Measurements from ENCODE around the gene SENP3. TPM values are rescaled to one million over a fixed set of nuclear protein-coding genes. Genes with fewer than 3 reads are reported as not detected.
"Not testable (repeated sequence)": the region's sequence is repeated elsewhere in the genome, so short reads cannot be mapped to it uniquely, and the experiment has no call there.

SENP3 gene
- total RNA-seq, 1 donor = 33.1 TPM

DNA sequence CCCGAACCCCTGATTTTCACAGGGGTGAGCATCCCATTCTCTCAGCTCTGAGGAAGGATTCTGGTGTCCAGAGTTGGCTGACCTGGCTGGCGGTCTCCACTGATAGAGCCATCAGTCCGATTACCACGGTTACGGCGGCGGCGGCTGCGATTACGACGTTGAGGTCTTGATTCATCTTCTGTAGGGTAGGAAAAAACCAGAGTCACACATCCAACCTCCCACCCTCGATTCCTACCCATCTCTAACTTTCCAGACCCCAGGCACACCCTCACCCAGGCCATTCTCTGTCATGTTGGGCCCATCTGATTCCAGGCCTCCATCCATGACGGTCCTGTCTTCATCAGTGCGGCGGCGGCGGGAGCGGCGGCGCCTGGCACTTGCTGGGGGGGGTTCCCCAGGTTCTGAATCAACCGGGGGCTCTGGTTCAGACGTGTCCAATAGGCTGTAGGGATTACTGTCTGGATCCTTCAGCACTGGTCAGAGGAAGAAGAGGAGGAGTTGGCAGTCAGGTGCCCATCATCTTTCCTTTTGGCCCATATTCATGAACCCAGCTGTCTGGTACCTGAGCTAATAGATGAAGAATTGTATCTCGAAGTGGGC, 30.8 kb downstream of the SENP3 start:
- H3K4me3 ChIP-seq (ENCODE audit: low read length) = no peak overlapping the region
- H3K4me1 ChIP-seq (ENCODE audit: insufficient read depth, low read length) = peaks cover 22% of the 10 kb centered on the region
- no peaks in the 10 kb centered on the region for H3K9me3 ChIP-seq (ENCODE audit: low read depth, low read length)
- no peaks in the 10 kb centered on the region for H3K27me3 ChIP-seq (ENCODE audit: insufficient read depth, low read length)

DNA sequence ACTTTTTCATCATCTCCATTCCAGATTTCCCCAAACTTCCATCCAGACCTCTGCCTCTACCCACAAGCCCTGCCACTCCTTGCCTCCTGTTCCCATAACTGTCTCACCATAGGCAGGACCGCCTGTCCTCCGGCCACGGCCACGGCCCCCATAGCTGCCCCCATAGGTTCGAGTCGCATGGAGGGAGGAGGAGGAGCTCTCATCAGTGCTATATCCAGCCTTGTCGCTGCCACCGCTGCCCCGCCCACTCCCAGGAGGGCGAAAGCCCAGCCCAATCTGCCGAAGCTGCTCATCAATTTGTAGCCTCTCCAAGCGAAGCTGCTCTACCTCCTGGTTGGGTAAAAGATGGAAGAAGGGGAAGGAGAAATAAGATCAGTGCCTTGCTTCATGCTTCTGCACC, 31.6 kb downstream of the SENP3 start:
- Histone ChIP-seq H3K9me3 (ENCODE audit: low read depth, low read length) (no peaks in the 10 kb centered on the region), H3K27me3 (ENCODE audit: insufficient read depth, low read length) (no peaks in the 10 kb centered on the region), H3K4me1 (ENCODE audit: insufficient read depth, low read length) (peaks cover 14% of the 10 kb centered on the region), H3K4me3 (ENCODE audit: low read length) (no peak overlapping the region)

- not testable (repeated sequence) for H3K27me3 ChIP-seq (ENCODE audit: insufficient read depth, low read length); H3K9me3 ChIP-seq (ENCODE audit: low read depth, low read length); H3K4me1 ChIP-seq (ENCODE audit: insufficient read depth, low read length); H3K4me3 ChIP-seq (ENCODE audit: low read length)
These were observed 35.8 kb downstream of the SENP3 start for GRCh38 chr17:7597561-7597960.

- H3K4me3 ChIP-seq (ENCODE audit: low read length) = no peak overlapping the region
- no peaks in the 10 kb centered on the region for H3K9me3 ChIP-seq (ENCODE audit: low read depth, low read length)
- H3K4me1 ChIP-seq (ENCODE audit: insufficient read depth, low read length) = peaks cover 3% of the 10 kb centered on the region
- H3K27me3 ChIP-seq (ENCODE audit: insufficient read depth, low read length) = no peaks in the 10 kb centered on the region
These were observed 44.6 kb downstream of the SENP3 start for GRCh38 chr17:7606280-7606679.

- Histone ChIP-seq H3K9me3 (ENCODE audit: low read depth, low read length) (no peaks in the 10 kb centered on the region), H3K4me1 (ENCODE audit: insufficient read depth, low read length) (peaks cover 37% of the 10 kb centered on the region), H3K27me3 (ENCODE audit: insufficient read depth, low read length) (no peaks in the 10 kb centered on the region), H3K4me3 (ENCODE audit: low read length) (no peak overlapping the region)
These were observed 48.9 kb downstream of the SENP3 start for GRCh38 chr17:7610641-7611040.

GRCh38 chr17:7611635-7612293, 50.0 kb downstream of the SENP3 start:
- peaks cover 38% of the 10 kb centered on the region for H3K4me1 ChIP-seq (ENCODE audit: insufficient read depth, low read length)
- H3K4me3 ChIP-seq (ENCODE audit: low read length) = no peak overlapping the region

DNA sequence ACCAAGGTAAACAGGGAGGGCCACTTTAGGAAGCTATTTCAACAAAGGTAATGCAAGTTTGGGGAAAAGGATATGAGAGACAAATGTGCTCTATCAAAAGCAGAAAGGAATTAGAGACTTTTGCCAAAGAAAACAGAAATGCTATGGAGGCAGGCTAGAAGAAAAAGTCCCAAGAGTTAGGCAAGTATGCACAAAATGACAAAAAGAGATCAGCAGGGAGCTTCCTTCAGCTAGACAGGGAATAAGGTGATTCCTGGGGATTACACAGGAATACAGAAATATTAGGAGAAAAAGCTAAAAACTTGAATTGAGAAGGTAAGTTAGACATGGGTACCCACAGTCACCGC, 50.5 kb downstream of the SENP3 start:
- Histone ChIP-seq H3K27me3 (ENCODE audit: insufficient read depth, low read length) (no peaks in the 10 kb centered on the region), H3K4me3 (ENCODE audit: low read length) (no peak overlapping the region)

More at GRCh38 chr17:7611635-7612293, 50.0 kb downstream of the SENP3 start:
- H3K9me3 ChIP-seq (ENCODE audit: low read depth, low read length) = no peaks in the 10 kb centered on the region
- no peaks in the 10 kb centered on the region for H3K27me3 ChIP-seq (ENCODE audit: insufficient read depth, low read length)

DNA sequence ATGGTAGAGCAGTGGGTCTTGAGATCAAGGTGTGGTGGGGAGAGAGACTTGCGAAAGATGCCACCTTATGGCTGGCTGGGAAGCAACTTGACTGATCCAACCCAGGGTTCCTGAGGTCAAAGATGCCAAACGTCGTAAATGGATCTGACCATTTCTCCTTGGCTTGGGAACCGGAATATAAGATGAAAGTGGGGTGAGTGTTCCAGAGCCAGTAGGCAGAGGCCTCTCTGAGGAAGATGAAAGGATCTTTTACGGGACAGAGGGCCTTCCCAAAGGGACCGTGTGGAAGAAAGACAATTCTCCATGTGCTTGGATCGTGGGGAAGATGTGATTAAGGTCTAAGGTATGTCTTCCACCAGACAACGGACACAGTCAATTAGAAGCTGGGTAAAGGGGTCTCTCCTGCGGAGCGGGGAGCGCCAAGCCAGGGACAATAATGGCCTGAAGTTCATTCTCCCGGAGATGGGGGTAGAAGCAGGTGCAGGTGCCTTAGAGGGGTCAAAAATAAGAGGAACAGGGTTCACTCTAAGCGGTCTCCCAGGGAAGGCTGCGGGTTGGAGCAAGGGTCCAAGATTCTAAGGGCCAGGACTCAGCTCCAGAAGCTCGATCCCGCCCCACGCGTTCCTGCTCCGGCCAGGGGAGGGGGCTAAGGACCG, 52.2 kb downstream of the SENP3 start:
- H3K9me3 ChIP-seq (ENCODE audit: low read depth, low read length) = no peaks in the 10 kb centered on the region
- peak overlapping the region; percentile 71 for H3K4me3 ChIP-seq (ENCODE audit: low read length)
- no peaks in the 10 kb centered on the region for H3K27me3 ChIP-seq (ENCODE audit: insufficient read depth, low read length)
- peaks cover 38% of the 10 kb centered on the region for H3K4me1 ChIP-seq (ENCODE audit: insufficient read depth, low read length)

More for the DNA sequence above, 50.5 kb downstream of the SENP3 start:
- H3K4me1 ChIP-seq (ENCODE audit: insufficient read depth, low read length) = peaks cover 38% of the 10 kb centered on the region
- no peaks in the 10 kb centered on the region for H3K9me3 ChIP-seq (ENCODE audit: low read depth, low read length)

- H3K27me3 ChIP-seq (ENCODE audit: insufficient read depth, low read length) = no peaks in the 10 kb centered on the region
These were observed 52.9 kb downstream of the SENP3 start, which contains the start of gene FXR2 for GRCh38 chr17:7614425-7615264. Gene FXR2, minus strand, starts transcription at chr17:7614897. Its CDS starts 365 bp downstream, at chr17:7614532.

GRCh38 chr17:7615265-7615747, 53.6 kb downstream of the SENP3 start:
- H3K9me3 ChIP-seq (ENCODE audit: low read depth, low read length) = no peaks in the 10 kb centered on the region
- no peaks in the 10 kb centered on the region for H3K27me3 ChIP-seq (ENCODE audit: insufficient read depth, low read length)
- H3K4me1 ChIP-seq (ENCODE audit: insufficient read depth, low read length) = peaks cover 38% of the 10 kb centered on the region
- H3K4me3 ChIP-seq (ENCODE audit: low read length) = peak overlapping the region; percentile 71

More at GRCh38 chr17:7614425-7615264, 52.9 kb downstream of the SENP3 start, which contains the start of gene FXR2:
- peak within 1 kb of the TSS; percentile 71 for H3K4me3 ChIP-seq (ENCODE audit: low read length)
- no peaks in the 10 kb centered on the region for H3K9me3 ChIP-seq (ENCODE audit: low read depth, low read length)
- H3K4me1 ChIP-seq (ENCODE audit: insufficient read depth, low read length) = peaks cover 38% of the 10 kb centered on the region

DNA sequence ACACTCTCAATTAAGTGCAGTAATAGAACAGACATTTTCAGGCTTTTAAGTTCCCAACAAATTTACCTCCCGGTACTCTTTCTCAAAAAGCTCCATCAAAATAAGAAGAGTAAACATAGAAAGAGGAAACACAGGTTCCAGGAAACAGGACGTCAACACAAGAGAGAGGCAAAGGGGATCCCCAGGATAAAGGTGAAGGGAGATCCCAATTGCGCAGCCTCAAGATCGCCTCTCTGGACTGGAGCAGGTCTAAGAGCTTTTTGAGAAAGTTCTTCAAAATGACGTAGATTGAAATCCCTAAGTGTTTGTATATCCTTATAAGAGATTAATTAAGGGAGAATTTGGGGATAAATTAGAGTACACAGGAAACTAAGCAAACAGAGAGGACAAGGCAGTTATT, 56.9 kb downstream of the SENP3 start:
- H3K4me3 ChIP-seq (ENCODE audit: low read length) = no peak overlapping the region
- peaks cover 12% of the 10 kb centered on the region for H3K4me1 ChIP-seq (ENCODE audit: insufficient read depth, low read length)
- H3K9me3 ChIP-seq (ENCODE audit: low read depth, low read length) = no peaks in the 10 kb centered on the region
- no peaks in the 10 kb centered on the region for H3K27me3 ChIP-seq (ENCODE audit: insufficient read depth, low read length)

GRCh38 chr17:7620835-7621234, 59.1 kb downstream of the SENP3 start:
- no peak overlapping the region for H3K4me3 ChIP-seq (ENCODE audit: low read length)
- no peaks in the 10 kb centered on the region for H3K9me3 ChIP-seq (ENCODE audit: low read depth, low read length)
- no peaks in the 10 kb centered on the region for H3K27me3 ChIP-seq (ENCODE audit: insufficient read depth, low read length)
- H3K4me1 ChIP-seq (ENCODE audit: insufficient read depth, low read length) = peaks cover 2% of the 10 kb centered on the region

All from mononuclear cell (primary cell).